K562 (cell line): Measurements from ENCODE around the gene GNAI1. TPM values are rescaled to one million over a fixed set of nuclear protein-coding genes. Genes with fewer than 3 reads are reported as not detected.

Experiments used
- CXXC5 ChIP-seq: fragments of 250-450 bp; sonication (Bioruptor Pico); IDR thresholded peaks from 2 replicates; pipeline ENCODE4 v1.8.0; 2022; ENCODE audit warnings: inconsistent platforms, mild to moderate bottlenecking, moderate library complexity
- IFI16 ChIP-seq: fragments of 250-450 bp; sonication (Bioruptor Pico); IDR thresholded peaks from 2 replicates; pipeline ENCODE4 v2.1.2; 2022; ENCODE audit warnings: mild to moderate bottlenecking, inconsistent platforms
- LARP7 ChIP-seq: fragments of 450-650 bp; IDR thresholded peaks from 2 replicates; pipeline ENCODE4 v1.6.1; 2016
- MTA1 ChIP-seq: fragments of 450-650 bp; IDR thresholded peaks from 2 replicates; pipeline ENCODE4 v1.6.1; 2017; ENCODE audit warnings: borderline replicate concordance
- NBN ChIP-seq: fragments of 450-650 bp; IDR thresholded peaks from 2 replicates; pipeline ENCODE4 v1.6.1; 2016; ENCODE audit warnings: low read depth, mild to moderate bottlenecking
- NUFIP1 ChIP-seq: fragments of 450-650 bp; IDR thresholded peaks from 2 replicates; pipeline ENCODE4 v1.6.1; 2018; ENCODE audit not compliant: partially characterized antibody
- TAF1 ChIP-seq: IDR thresholded peaks from 2 replicates; pipeline ENCODE4 v1.6.1; 2011; ENCODE audit warnings: mild to moderate bottlenecking, low read length, moderate library complexity; ENCODE audit not compliant: insufficient read depth, control insufficient read depth, severe bottlenecking; ENCODE audit errors: extremely low read depth
- ZBTB1 ChIP-seq: sonication (generic); formaldehyde crosslinking; IDR thresholded peaks from 2 replicates; pipeline ENCODE4 v1.8.1; 2023; ENCODE audit warnings: missing genetic modification reagents, low read depth, mild to moderate bottlenecking, borderline replicate concordance
- ZNF12 ChIP-seq: sonication (generic); formaldehyde crosslinking; IDR thresholded peaks from 2 replicates; pipeline ENCODE4 v1.4.0; 2020; ENCODE audit warnings: mild to moderate bottlenecking, missing genetic modification reagents
- ZNF41 ChIP-seq: fragments of 250-450 bp; sonication (Bioruptor Pico); conservative IDR thresholded peaks from 2 replicates; pipeline ENCODE4 v1.4.0; 2020; ENCODE audit warnings: mild to moderate bottlenecking
- polyA plus RNA-seq, 8 experiments: library from polyadenylated mRNA; depleted of rRNA in 4 of 8; stranded (reverse) in 5 of 8; unstranded in 3 of 8; fragments of >200 nt; fragmentation: Nextera tagmentation in 2 of 8; fragmentation: Illumina TruSeq in 1 of 8; extraction: Ambion mirVana in 2 of 8; extraction: Trizol in 1 of 8; gene quantifications; 2 replicates each; pipeline versions ENCODE4 v1.2.1 to v1.2.3, GENCODE V29; 2011 to 2014; ENCODE audit warnings: inconsistent platforms in 1 of 8, missing spikeins in 1 of 8
- total RNA-seq, 7 experiments: library from RNA; depleted of rRNA in 6 of 7; stranded (reverse); fragments of >200 nt in 6 of 7; fragmentation: Illumina TruSeq in 2 of 7; extraction: Trizol in 2 of 7; gene quantifications; 2 replicates each; pipeline versions ENCODE4 v1.2.1 to v1.2.3, GENCODE V29; 2011 to 2021; ENCODE audit warnings: low replicate concordance in 1 of 7
- TF ChIP-seq, protein P1 (sequence below): IDR thresholded peaks from 2 replicates; pipeline ENCODE4 v1.6.1; 2011; ENCODE audit warnings: borderline replicate concordance, low read depth, mild to moderate bottlenecking, moderate library complexity, low read length; ENCODE audit not compliant: insufficient read depth, poor library complexity, severe bottlenecking
- TF ChIP-seq, protein P2 (sequence below): fragments of 250-450 bp; sonication (Bioruptor Pico); IDR thresholded peaks from 2 replicates; pipeline ENCODE4 v1.5.0; 2022; ENCODE audit warnings: mild to moderate bottlenecking

GNAI1 gene
- total and polyA plus RNA-seq, 9 of the 15 experiments (the other 6 are each of a cell fraction or from before 2014, with no cell fraction given): 0.03 to 0.13 (median 0.08) TPM; not detected in 6

DNA sequence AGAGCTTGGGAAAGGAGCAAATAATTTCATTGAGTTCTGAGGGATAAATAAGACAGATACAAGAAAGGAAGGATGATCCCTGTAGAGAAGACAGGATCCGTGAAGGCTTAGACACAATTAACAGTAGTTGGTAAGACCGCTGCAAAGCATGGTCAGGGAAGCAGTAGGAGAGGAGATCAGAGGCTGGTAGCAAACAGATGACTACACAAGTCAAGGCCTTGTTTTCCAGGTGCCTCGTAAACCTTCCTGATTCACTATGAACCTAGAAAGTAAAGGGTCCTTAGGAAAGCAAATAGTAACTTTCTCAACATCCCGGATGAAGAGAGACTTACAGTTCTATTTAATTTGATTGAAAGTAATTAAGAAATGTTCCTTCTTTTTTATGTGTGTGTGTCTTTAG lies 118.6 kb downstream of the GNAI1 start (continued):
- TF ChIP-seq LARP7 (no peak), ZNF12 (CRISPR knock-in tag) (no peak), NBN (no peak), MTA1 (no peak), ZBTB1 (no peak), NUFIP1 (no peak), IFI16 (CRISPR knock-in tag) (no peak), CXXC5 (CRISPR knock-in tag) (no peak), ZNF41 (CRISPR knock-in tag) (no peak), TAF1 (no peak)
- TF ChIP-seq, protein P1, sequence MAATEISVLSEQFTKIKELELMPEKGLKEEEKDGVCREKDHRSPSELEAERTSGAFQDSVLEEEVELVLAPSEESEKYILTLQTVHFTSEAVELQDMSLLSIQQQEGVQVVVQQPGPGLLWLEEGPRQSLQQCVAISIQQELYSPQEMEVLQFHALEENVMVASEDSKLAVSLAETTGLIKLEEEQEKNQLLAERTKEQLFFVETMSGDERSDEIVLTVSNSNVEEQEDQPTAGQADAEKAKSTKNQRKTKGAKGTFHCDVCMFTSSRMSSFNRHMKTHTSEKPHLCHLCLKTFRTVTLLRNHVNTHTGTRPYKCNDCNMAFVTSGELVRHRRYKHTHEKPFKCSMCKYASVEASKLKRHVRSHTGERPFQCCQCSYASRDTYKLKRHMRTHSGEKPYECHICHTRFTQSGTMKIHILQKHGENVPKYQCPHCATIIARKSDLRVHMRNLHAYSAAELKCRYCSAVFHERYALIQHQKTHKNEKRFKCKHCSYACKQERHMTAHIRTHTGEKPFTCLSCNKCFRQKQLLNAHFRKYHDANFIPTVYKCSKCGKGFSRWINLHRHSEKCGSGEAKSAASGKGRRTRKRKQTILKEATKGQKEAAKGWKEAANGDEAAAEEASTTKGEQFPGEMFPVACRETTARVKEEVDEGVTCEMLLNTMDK: no peak
- TF ChIP-seq, protein P2, sequence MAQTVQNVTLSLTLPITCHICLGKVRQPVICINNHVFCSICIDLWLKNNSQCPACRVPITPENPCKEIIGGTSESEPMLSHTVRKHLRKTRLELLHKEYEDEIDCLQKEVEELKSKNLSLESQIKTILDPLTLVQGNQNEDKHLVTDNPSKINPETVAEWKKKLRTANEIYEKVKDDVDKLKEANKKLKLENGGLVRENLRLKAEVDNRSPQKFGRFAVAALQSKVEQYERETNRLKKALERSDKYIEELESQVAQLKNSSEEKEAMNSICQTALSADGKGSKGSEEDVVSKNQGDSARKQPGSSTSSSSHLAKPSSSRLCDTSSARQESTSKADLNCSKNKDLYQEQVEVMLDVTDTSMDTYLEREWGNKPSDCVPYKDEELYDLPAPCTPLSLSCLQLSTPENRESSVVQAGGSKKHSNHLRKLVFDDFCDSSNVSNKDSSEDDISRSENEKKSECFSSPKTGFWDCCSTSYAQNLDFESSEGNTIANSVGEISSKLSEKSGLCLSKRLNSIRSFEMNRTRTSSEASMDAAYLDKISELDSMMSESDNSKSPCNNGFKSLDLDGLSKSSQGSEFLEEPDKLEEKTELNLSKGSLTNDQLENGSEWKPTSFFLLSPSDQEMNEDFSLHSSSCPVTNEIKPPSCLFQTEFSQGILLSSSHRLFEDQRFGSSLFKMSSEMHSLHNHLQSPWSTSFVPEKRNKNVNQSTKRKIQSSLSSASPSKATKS: no peak
